Measurements from ENCODE around the gene SCAPER. TPM values are rescaled to one million over a fixed set of nuclear protein-coding genes. Genes with fewer than 3 reads are reported as not detected.
"Not testable (repeated sequence)": the region's sequence is repeated elsewhere in the genome, so short reads cannot be mapped to it uniquely, and the experiment has no call there.

Gene SCAPER
- total RNA-seq, 1 donor from 2014 or later = 78.1 TPM

DNA sequence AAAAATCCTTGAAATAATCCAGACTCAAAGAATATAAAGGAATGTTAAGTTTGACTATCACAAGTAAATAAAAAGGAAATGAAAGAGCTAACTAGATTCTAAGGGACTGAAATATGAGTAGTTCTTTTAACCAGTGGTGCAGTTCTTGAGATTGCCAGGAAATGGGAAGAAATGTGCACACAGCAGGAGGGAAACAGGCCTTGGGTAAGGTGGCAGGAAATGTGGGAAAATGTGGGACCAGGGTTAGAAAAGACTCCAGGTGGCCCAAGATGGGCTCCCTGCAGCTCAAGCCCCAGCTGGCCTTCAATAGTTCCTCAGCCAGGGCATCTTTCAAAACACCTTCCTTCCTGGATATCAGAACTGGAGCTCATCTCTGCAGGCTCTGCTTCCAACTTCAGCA is 387.2 kb downstream of the SCAPER start:
- H3K4me1 ChIP-seq = no peaks in the 10 kb centered on the region
- no peak for DNase-seq (ENCODE audit: low spot score in 2 of 2)
- no peaks in the 10 kb centered on the region for H3K9me3 ChIP-seq
- H3K27me3 ChIP-seq = no peaks in the 10 kb centered on the region
- no peaks in the 10 kb centered on the region for H3K36me3 ChIP-seq
- H3K4me3 ChIP-seq = no peak overlapping the region
- intact Hi-C loops (cut with DNase I) = no loop called here
- no peak for TF ChIP-seq CTCF (IDR thresholded peaks at IDR 0.05)
- H3K27ac ChIP-seq = no peak overlapping the region

DNA sequence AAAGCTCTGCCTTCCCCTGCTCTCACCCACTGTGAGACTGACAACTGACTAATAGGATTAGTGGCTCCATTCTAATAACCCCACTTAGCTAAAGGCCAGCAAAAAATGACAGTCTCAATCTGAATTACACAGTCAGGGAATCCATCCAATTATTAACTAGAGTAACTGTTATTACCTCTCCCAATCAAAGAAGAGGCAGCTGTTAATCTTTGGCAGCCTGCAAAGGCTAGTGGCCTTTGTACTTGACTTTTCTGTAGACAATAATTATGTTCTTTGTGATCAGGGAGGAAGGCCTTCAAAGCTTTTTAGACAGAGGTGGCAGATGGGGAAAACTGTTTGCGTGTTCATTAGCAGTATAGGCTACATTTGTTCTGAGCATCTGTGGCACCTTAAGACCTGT is 390.9 kb downstream of the SCAPER start:
- no peak overlapping the region for H3K4me3 ChIP-seq
- intact Hi-C loops (cut with DNase I) = no loop called here
- no peaks in the 10 kb centered on the region for H3K9me3 ChIP-seq
- no peaks in the 10 kb centered on the region for H3K27me3 ChIP-seq
- no peak for TF ChIP-seq CTCF (IDR thresholded peaks at IDR 0.05)
- no peak overlapping the region for H3K27ac ChIP-seq
- peaks cover 0 to 5% of the 10 kb centered on the region in 2 donors for H3K36me3 ChIP-seq
- H3K4me1 ChIP-seq = no peaks in the 10 kb centered on the region
- no peak for DNase-seq (ENCODE audit: low spot score in 2 of 2)

DNA sequence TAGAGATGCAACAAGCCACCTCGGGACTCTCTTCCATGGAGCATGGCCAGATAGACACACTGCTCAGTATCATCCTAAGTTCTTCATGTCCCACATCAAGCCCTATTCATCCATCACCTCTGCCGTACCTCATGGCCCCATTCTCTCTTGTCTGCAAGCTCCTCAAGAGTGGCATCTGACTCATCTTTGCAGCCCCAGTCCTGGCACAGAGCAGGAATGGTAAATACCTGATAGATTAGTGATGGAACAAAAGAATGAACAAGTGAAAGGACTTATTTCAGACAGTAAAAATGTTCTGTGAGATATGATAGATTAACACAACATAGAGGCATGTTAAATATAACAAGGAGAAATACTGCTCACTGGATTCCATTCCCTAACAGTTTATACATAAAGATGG is 392.2 kb downstream of the SCAPER start:
- no peak for TF ChIP-seq CTCF (IDR thresholded peaks at IDR 0.05)
- intact Hi-C loops (cut with DNase I) = no loop called here
- no peaks in the 10 kb centered on the region for H3K4me1 ChIP-seq

DNA sequence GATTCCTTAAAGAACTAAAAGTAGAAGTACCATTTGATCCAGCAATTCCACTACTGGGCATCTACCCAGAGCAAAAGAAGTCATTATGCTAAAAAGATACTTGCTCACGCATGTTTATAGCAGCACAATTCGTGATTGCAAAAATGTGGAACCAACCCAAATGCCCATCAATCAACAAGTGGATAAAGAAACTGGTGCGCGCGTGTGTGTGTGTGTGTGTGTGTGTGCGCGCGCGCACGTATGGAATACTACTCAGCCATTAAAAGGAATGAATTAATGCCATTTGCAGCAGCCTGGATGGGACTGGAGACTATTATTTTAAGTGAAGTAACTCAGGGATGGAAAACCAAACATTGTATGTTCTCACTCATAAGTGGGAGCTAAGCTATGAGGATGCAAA is 394.5 kb downstream of the SCAPER start:
- intact Hi-C loops (cut with DNase I); H3K4me1 ChIP-seq: not testable (repeated sequence)

More for the DNA sequence above, 392.2 kb downstream of the SCAPER start:
- Histone ChIP-seq H3K27me3 (no peaks in the 10 kb centered on the region), H3K4me3 (no peak overlapping the region), H3K36me3 (peaks cover 0 to 5% of the 10 kb centered on the region in 2 donors), H3K27ac (no peak overlapping the region), H3K9me3 (no peaks in the 10 kb centered on the region)
- DNase-seq (ENCODE audit: low spot score in 2 of 2) = no peak

GRCh38 chr15:76503804-76504203 is 401.3 kb downstream of the SCAPER start:
- H3K27me3 ChIP-seq = no peaks in the 10 kb centered on the region
- DNase-seq (ENCODE audit: low spot score in 2 of 2) = no peak
- intact Hi-C loops (cut with DNase I) = no loop called here
- H3K4me3 ChIP-seq = no peak overlapping the region
- no peaks in the 10 kb centered on the region for H3K9me3 ChIP-seq
- no peak overlapping the region for H3K27ac ChIP-seq
- no peaks in the 10 kb centered on the region for H3K4me1 ChIP-seq
- peaks cover 0 to 11% of the 10 kb centered on the region in 2 donors for H3K36me3 ChIP-seq
- TF ChIP-seq CTCF (IDR thresholded peaks at IDR 0.05) = no peak

More for the DNA sequence above, 394.5 kb downstream of the SCAPER start:
- not testable (repeated sequence) for H3K36me3 ChIP-seq; H3K9me3 ChIP-seq; DNase-seq (ENCODE audit: low spot score in 2 of 2); H3K27me3 ChIP-seq; H3K27ac ChIP-seq; H3K4me3 ChIP-seq

- H3K4me3 ChIP-seq = no peak overlapping the region
- H3K36me3 ChIP-seq = peaks cover 0 to 11% of the 10 kb centered on the region in 2 donors
- H3K4me1 ChIP-seq = no peaks in the 10 kb centered on the region
- intact Hi-C loops (cut with DNase I) = no loop called here
- H3K27me3 ChIP-seq = no peaks in the 10 kb centered on the region
- no peak overlapping the region for H3K27ac ChIP-seq
- DNase-seq (ENCODE audit: low spot score in 2 of 2) = no peak
- H3K9me3 ChIP-seq = no peaks in the 10 kb centered on the region
- TF ChIP-seq CTCF (IDR thresholded peaks at IDR 0.05) = no peak
Observed at GRCh38 chr15:76503121-76503520, 402.0 kb downstream of the SCAPER start.
